PC-3 (cell line): Measurements from ENCODE around the gene ACTN4. TPM values are rescaled to one million over a fixed set of nuclear protein-coding genes. Genes with fewer than 3 reads are reported as not detected.

Experiments used
- ATAC-seq: fragments of 200-7000 bp; cut with Tn5 transposase; 2 replicates; pipeline ENCODE4 v1.9.1; 2020; ENCODE audit warnings: mild to moderate bottlenecking, moderate library complexity
- BruUV-seq: library from RNA; stranded (reverse); fragments of 400-500 nt; replicated peaks from 2 replicates; lab custom pipeline; 2021; lab: Mats Ljungman, UMichigan
- CTCF ChIA-PET: fragments of 300-600 bp; sonication (Branson Sonifier 250); formaldehyde crosslinking; loops from one replicate; lab custom pipeline; 2022; ENCODE audit warnings: antibody characterized with exemption; lab: Charles Lee
- POLR2A ChIA-PET: fragments of 300-600 bp; sonication (Branson Sonifier 250); formaldehyde crosslinking; loops from one replicate; lab custom pipeline; 2022; ENCODE audit warnings: antibody characterized with exemption; ENCODE audit not compliant: unreplicated experiment; lab: Charles Lee
- DNase-seq: peaks from one replicate; pipeline ENCODE4 v3.0.0-alpha.2; 2015
- H2AFZ ChIP-seq: fragments of 300-600 bp; sonication (generic); 2 replicates; pipeline ENCODE4 v1.6.0; 2016; ENCODE audit warnings: antibody characterized with exemption, low read length
- H3F3A ChIP-seq: fragments of 300-600 bp; sonication (generic); one replicate; pipeline ENCODE4 v1.6.0; 2017; ENCODE audit warnings: antibody characterized with exemption, low read length, control low read depth, mild to moderate bottlenecking; ENCODE audit not compliant: unreplicated experiment
- H3K27ac ChIP-seq: fragments of 300-600 bp; sonication (generic); 2 replicates; pipeline ENCODE4 v1.5.1; 2016; ENCODE audit warnings: mild to moderate bottlenecking, low read length
- H3K27me3 ChIP-seq: fragments of 300-600 bp; sonication (generic); 2 replicates; pipeline ENCODE4 v1.6.1; 2016; ENCODE audit warnings: low read length, mixed read lengths
- H3K36me3 ChIP-seq: fragments of 300-600 bp; sonication (generic); 2 replicates; pipeline ENCODE4 v1.6.1; 2016; ENCODE audit warnings: low read depth, mixed run types, low read length, mixed read lengths
- H3K4me1 ChIP-seq: fragments of 300-600 bp; sonication (generic); 2 replicates; pipeline ENCODE4 v1.5.1; 2016; ENCODE audit warnings: low read length; ENCODE audit not compliant: insufficient read depth
- H3K4me2 ChIP-seq: fragments of 300-600 bp; sonication (generic); 2 replicates; pipeline ENCODE4 v1.6.0; 2016; ENCODE audit warnings: low read length
- H3K4me3 ChIP-seq: fragments of 300-600 bp; sonication (generic); 2 replicates; pipeline ENCODE4 v1.5.1; 2016; ENCODE audit warnings: mild to moderate bottlenecking, low read length, mixed read lengths
- H3K79me2 ChIP-seq: fragments of 300-600 bp; sonication (generic); 2 replicates; pipeline ENCODE4 v1.6.1; 2017; ENCODE audit warnings: low read length, mixed read lengths
- H3K9ac ChIP-seq: fragments of 300-600 bp; sonication (generic); 2 replicates; pipeline ENCODE4 v1.6.0; 2016; ENCODE audit warnings: mild to moderate bottlenecking, low read length
- H3K9me2 ChIP-seq: fragments of 300-600 bp; sonication (generic); replicated peaks from 2 replicates; pipeline ENCODE4 v1.6.1; 2016; ENCODE audit warnings: mixed run types, low read length, mixed read lengths
- H3K9me3 ChIP-seq: fragments of 300-600 bp; sonication (generic); 2 replicates; pipeline ENCODE4 v1.6.1; 2016; ENCODE audit warnings: low read length, mixed read lengths
- H4K20me1 ChIP-seq: fragments of 300-600 bp; sonication (generic); 2 replicates; pipeline ENCODE4 v1.6.1; 2016; ENCODE audit warnings: low read length, mixed read lengths
- CTCF ChIP-seq: fragments of 300-600 bp; sonication (generic); conservative IDR thresholded peaks from 2 replicates; pipeline ENCODE4 v1.5.1; 2017; ENCODE audit warnings: antibody characterized with exemption, low read depth, mild to moderate bottlenecking, low read length
- EZH2 ChIP-seq: fragments of 300-600 bp; sonication (generic); IDR thresholded peaks from one replicate; pipeline ENCODE4 v1.6.1; 2017; ENCODE audit warnings: antibody characterized with exemption, mild to moderate bottlenecking, low read length; ENCODE audit not compliant: unreplicated experiment
- EZH2phosphoT487 ChIP-seq: fragments of 300-600 bp; sonication (generic); IDR thresholded peaks from 2 replicates; pipeline ENCODE4 v1.6.1; 2018; ENCODE audit warnings: mild to moderate bottlenecking, antibody characterized with exemption, low read length, borderline replicate concordance
- intact Hi-C: fragments of 100-400 bp; cut with micrococcal nuclease; formaldehyde crosslinking; loops from 2 replicates; pipeline ENCODE4 v1.9.0; 2023
- total RNA-seq: library from RNA; depleted of rRNA; stranded (reverse); fragments of >200 nt; gene quantifications from 2 replicates; pipeline ENCODE4 v1.2.3, GENCODE V29; 2014

Gene ACTN4
- total RNA-seq, 1 experiment from 2014 or later = 397 TPM

GRCh38 chr19:38737921-38738737, 90.7 kb downstream of the ACTN4 start:
- H3K27me3 ChIP-seq = no peaks in the 10 kb centered on the region
- peaks cover 16% of the 10 kb centered on the region for H3K4me1 ChIP-seq
- H3K27ac ChIP-seq = no peak overlapping the region
- H4K20me1 ChIP-seq = no peaks in the 10 kb centered on the region
- no peak overlapping the region for H3K4me2 ChIP-seq
- no TSS peak for BruUV-seq
- POLR2A ChIA-PET = no interaction called here
- CTCF ChIA-PET = no interaction called here
- H3K9ac ChIP-seq = no peak overlapping the region
- H3K9me3 ChIP-seq = no peaks in the 10 kb centered on the region
- no peak overlapping the region for H3K4me3 ChIP-seq
- no peak for ATAC-seq
- no peak for DNase-seq
- no peaks in the 10 kb centered on the region for H3K36me3 ChIP-seq
- H3K9me2 ChIP-seq = no peaks in the 10 kb centered on the region
- no peaks in the 10 kb centered on the region for H3K79me2 ChIP-seq
- H3F3A ChIP-seq = peaks cover 6% of the 10 kb centered on the region
- intact Hi-C loops = loop anchor here (5.0 kb wide), 1 partner anchor 59 kb away; no protein-coding TSS in a partner anchor
- H2AFZ ChIP-seq = no peak overlapping the region
- TF ChIP-seq EZH2phosphoT487 = no peak
- no peak for TF ChIP-seq CTCF
- no peak for TF ChIP-seq EZH2

- H3K79me2 ChIP-seq = no peaks in the 10 kb centered on the region
- no peak overlapping the region for H3K4me2 ChIP-seq
- H3K4me3 ChIP-seq = no peak overlapping the region
- no peak for ATAC-seq
- no peak overlapping the region for H3K27ac ChIP-seq
- H4K20me1 ChIP-seq = no peaks in the 10 kb centered on the region
- H3K9me2 ChIP-seq = no peaks in the 10 kb centered on the region
- no peaks in the 10 kb centered on the region for H3K27me3 ChIP-seq
- POLR2A ChIA-PET = no interaction called here
- intact Hi-C loops = loop anchor here (5.0 kb wide), 1 partner anchor 58 kb away; no protein-coding TSS in a partner anchor
- no peaks in the 10 kb centered on the region for H3K9me3 ChIP-seq
- CTCF ChIA-PET = no interaction called here
- TF ChIP-seq EZH2phosphoT487 (no peak), CTCF (no peak), EZH2 (no peak)
- H2AFZ ChIP-seq = no peak overlapping the region
- H3F3A ChIP-seq = peaks cover 3% of the 10 kb centered on the region
- no peak overlapping the region for H3K9ac ChIP-seq
- no peak for DNase-seq
- no peaks in the 10 kb centered on the region for H3K36me3 ChIP-seq
- BruUV-seq = no TSS peak
- H3K4me1 ChIP-seq = peaks cover 7% of the 10 kb centered on the region; the same call in 1 of the 2 replicates
Measured at GRCh38 chr19:38739440-38740256, 92.2 kb downstream of the ACTN4 start.
